IPS-20b (cell line): Measurements from ENCODE around the gene BRAP.
"Not testable (repeated sequence)": the region's sequence is repeated elsewhere in the genome, so short reads cannot be mapped to it uniquely, and the experiment has no call there.

Source experiments
- H3K27ac ChIP-seq: one replicate; pipeline ENCODE4 v1.5.1; 2013; ENCODE audit warnings: low read length
- H3K27me3 ChIP-seq: 2 replicates; pipeline ENCODE4 v1.6.1; 2013; ENCODE audit warnings: mild to moderate bottlenecking, low read length, inconsistent platforms; ENCODE audit not compliant: insufficient read depth
- H3K36me3 ChIP-seq: 2 replicates; pipeline ENCODE4 v1.6.1; 2013; ENCODE audit warnings: low read depth, mild to moderate bottlenecking, inconsistent platforms, low read length, moderate library complexity; ENCODE audit not compliant: insufficient read depth
- H3K4me1 ChIP-seq: 2 replicates; pipeline ENCODE4 v1.6.1; 2013; ENCODE audit warnings: mild to moderate bottlenecking, control low read depth, inconsistent platforms, low read length, moderate library complexity; ENCODE audit not compliant: insufficient read depth
- H3K4me3 ChIP-seq: 2 replicates; pipeline ENCODE4 v1.5.1; 2013; ENCODE audit warnings: mild to moderate bottlenecking, low read length, inconsistent platforms
- H3K9ac ChIP-seq: 2 replicates; pipeline ENCODE4 v1.6.1; 2013; ENCODE audit warnings: low read depth, mild to moderate bottlenecking, inconsistent platforms, low read length, moderate library complexity
- H3K9me3 ChIP-seq: 2 replicates; pipeline ENCODE4 v1.6.1; 2013; ENCODE audit warnings: mild to moderate bottlenecking, low read depth, low read length, inconsistent platforms; ENCODE audit not compliant: insufficient read depth

BRAP gene

DNA sequence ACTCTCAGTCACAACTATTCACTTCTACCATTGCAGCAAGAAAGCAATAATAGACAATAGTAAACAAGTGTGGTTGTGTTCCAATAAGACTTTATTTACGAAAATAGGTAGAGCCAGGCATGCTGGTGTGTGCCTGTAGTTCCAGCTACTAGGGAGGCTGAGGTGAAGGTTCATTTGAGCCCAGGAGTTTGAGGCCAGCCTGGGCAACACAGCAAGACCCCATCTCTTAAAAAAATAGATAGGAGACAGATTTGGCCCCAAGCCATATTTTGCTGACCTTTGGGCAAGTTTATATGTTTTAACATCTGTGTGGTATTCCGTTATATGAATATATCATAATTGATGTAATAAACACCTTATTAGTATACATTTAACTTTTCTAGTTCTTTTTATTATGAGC is 14.2 kb upstream of the BRAP start:
- no peak overlapping the region for H3K9ac ChIP-seq
- H3K36me3 ChIP-seq = peaks cover 40% of the 10 kb centered on the region
- no peak overlapping the region for H3K27ac ChIP-seq
- no peaks in the 10 kb centered on the region for H3K9me3 ChIP-seq
- no peaks in the 10 kb centered on the region for H3K27me3 ChIP-seq
- no peaks in the 10 kb centered on the region for H3K4me1 ChIP-seq
- H3K4me3 ChIP-seq = no peak overlapping the region

DNA sequence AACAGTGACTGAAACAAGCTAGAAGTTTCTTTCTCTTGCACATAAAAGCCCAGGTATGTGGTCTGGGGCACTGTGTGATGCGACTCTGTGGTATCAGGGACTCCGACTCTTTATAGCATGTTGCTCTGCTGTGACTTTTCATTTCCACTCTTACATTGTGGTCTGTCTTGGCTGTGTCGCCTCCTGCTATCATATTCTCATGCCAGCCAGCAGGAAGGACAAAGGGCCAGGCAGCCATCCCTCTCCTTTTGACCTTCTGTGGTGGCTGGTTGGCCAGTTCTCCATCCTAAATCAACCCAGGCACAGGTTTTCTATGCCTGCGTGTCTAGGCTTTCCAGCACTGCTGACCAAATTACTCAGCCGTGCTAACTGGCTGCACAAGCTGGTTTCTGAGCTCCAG is 8.1 kb upstream of the BRAP start:
- no peak overlapping the region for H3K27ac ChIP-seq
- peaks cover 27% of the 10 kb centered on the region for H3K36me3 ChIP-seq

DNA sequence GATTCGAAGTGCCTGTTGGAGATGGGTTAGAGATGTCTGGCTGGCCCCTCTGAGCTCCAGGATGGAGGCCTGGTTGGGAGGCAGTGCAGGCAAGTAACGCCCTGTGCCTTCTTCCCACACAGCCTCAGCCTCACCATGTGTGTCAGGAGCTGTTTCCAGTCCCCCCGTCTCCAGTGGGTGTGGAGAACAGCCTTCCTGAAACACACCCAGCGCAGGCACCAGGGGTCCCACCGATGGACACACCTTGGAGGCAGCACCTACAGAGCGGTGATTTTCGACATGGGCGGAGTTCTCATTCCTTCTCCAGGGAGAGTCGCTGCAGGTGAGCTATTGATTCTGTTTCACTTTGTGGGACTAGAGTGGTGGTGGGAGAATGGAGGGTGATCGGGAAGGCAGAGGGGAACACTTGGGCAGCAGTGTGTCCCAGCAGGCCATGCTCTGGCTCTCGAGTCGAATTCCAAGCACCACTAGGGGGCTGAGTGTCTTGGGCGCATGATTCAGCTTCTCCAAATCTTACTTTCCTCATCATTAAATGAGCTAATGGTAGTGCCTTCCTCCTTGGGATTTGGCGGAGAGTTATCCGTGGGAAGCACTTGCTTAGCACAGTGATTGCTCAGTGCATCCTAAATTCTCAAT is 6.9 kb upstream of the BRAP start:
- Histone ChIP-seq H3K27ac (no peak overlapping the region), H3K27me3 (no peaks in the 10 kb centered on the region), H3K4me1 (no peaks in the 10 kb centered on the region), H3K9me3 (no peaks in the 10 kb centered on the region), H3K4me3 (no peak overlapping the region), H3K9ac (no peak overlapping the region), H3K36me3 (peaks cover 27% of the 10 kb centered on the region)

More for the DNA sequence above, 8.1 kb upstream of the BRAP start:
- no peaks in the 10 kb centered on the region for H3K4me1 ChIP-seq
- H3K9me3 ChIP-seq = no peaks in the 10 kb centered on the region
- H3K4me3 ChIP-seq = no peak overlapping the region
- H3K27me3 ChIP-seq = no peaks in the 10 kb centered on the region
- H3K9ac ChIP-seq = no peak overlapping the region

DNA sequence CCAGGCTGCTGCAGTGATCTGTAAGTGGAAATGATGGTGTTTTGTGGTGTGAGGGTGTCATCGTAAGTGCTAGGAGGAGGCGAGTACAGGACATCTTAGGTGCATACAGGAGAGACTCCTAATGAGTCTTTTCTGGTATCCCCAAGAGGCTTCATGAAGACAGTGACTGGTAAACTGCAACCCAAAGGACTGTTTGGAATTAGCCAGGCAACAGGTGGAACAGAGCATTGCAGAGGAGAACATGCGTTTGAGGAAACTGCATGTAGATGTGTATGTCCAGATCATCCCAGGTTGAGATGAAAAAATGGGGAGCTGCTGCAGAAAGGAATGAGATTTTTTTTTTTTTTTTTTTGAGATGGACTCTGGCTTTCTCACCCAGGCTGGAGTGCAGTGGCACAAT is 5.5 kb upstream of the BRAP start:
- H3K4me3 ChIP-seq = no peak overlapping the region
- H3K4me1 ChIP-seq = no peaks in the 10 kb centered on the region
- peaks cover 27% of the 10 kb centered on the region for H3K36me3 ChIP-seq
- H3K9me3 ChIP-seq = no peaks in the 10 kb centered on the region
- H3K27me3 ChIP-seq = no peaks in the 10 kb centered on the region
- no peak overlapping the region for H3K9ac ChIP-seq
- H3K27ac ChIP-seq = no peak overlapping the region

DNA sequence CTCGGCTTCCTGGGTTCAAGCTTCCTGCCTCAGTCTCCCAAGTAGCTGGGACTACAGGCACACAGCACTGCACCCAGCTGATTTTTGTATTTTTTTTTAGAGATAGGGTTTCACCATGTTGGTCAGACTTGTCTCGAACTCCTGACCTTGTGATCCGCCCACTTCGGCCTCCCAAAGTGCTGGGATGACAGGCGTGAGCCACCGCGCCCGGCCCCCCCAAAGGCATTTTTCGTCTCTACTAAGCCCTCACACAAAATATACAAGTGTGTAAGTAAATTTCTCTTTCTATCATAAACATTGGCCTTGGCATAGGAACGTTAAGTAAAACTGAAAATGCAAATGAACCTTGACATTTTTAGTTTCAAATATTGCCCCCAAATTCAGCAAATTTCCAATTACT is 2.2 kb upstream of the BRAP start:
- H3K27me3 ChIP-seq = no peaks in the 10 kb centered on the region

DNA sequence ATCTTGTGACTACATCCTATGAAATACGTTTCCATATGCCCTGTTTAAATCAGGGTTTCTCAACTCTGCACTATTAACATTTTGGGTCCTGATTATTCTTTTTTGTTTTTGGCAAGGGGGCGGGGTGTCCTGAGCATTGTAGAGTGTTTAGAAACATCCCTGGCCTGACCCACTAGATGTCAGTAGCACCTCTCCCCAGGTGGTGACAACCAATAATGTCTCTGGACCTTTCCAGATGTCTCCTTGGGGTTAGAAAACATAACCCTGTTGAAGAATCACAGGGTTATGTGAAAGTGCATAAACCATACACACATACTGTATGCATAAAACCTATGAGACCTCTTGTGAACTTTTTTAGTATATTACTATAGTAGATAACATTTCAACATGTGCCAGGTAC is 1.5 kb upstream of the BRAP start:
- Histone ChIP-seq H3K9ac (no peak overlapping the region), H3K4me3 (peak overlapping the region; percentile 99; the same call in 1 of the 2 replicates), H3K27me3 (no peaks in the 10 kb centered on the region), H3K4me1 (peaks cover 3% of the 10 kb centered on the region; the same call in 1 of the 2 replicates), H3K36me3 (peaks cover 11% of the 10 kb centered on the region), H3K27ac (no peak overlapping the region), H3K9me3 (no peaks in the 10 kb centered on the region)

More for the DNA sequence above, 2.2 kb upstream of the BRAP start:
- H3K9ac ChIP-seq = no peak overlapping the region
- peaks cover 5% of the 10 kb centered on the region for H3K36me3 ChIP-seq
- H3K27ac ChIP-seq = no peak overlapping the region
- H3K9me3 ChIP-seq = no peaks in the 10 kb centered on the region
- no peak overlapping the region for H3K4me3 ChIP-seq
- H3K4me1 ChIP-seq = peaks cover 3% of the 10 kb centered on the region; the same call in 1 of the 2 replicates

DNA sequence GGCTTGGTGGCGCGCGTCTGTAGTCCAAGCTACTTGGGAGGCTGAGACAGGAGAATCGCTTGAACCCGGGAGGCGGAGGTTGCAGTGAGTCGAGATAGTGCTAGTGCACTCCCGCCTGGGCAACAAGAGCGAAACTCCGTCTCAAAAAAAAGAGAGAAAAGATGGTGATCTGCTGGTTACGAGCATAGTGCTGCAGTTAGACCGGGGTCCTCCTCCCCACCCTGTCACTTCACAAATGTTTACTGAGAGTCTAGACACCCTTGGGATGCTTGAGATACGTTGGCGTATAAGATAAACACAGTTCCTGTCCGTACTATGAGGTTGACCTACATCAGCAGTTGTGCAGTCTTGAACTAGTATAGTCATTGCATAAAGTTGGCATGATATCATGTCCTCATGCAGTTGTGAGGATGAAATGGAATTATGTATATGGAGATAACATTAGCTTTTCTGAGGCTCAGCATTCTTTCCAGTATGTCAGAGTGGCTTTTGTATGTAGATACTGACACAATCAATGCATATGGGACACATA is 884 bp upstream of the BRAP start:
- Histone ChIP-seq H3K4me3 (peak overlapping the region; percentile 99), H3K27me3 (no peaks in the 10 kb centered on the region), H3K36me3 (peaks cover 17% of the 10 kb centered on the region), H3K27ac (no peak overlapping the region), H3K4me1 (peaks cover 3% of the 10 kb centered on the region; the same call in 1 of the 2 replicates), H3K9ac (peak overlapping the region; percentile 94), H3K9me3 (no peaks in the 10 kb centered on the region)

DNA sequence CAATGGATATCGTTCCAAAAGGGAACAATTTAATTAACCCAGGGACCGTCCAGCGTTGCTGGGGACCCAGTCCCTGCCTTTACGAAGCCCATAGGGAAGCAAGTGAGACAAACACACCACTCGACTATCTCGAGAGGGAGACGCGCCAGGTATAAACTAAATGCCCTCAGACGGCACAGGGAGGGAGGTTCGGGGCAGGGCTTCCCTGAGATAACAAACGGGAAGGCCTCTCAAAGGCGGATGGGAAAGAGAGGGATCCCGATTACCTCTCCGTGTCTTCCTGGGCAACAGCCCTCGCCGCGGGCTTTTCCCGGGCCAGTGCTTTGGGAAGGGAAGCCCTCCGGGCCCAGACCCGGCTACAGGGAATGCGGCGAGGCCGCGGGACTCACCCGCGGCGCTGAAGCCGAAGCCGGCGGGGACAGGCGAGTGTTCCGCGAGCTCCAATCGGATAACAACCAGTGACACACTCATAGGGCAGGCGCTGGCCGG is 390 bp downstream of the BRAP start:
- Histone ChIP-seq H3K4me3 (peak overlapping the region; percentile 99), H3K36me3 (peaks cover 30% of the 10 kb centered on the region), H3K27ac (peak overlapping the region; percentile 72), H3K4me1 (peaks cover 3% of the 10 kb centered on the region; the same call in 1 of the 2 replicates), H3K9me3 (no peaks in the 10 kb centered on the region), H3K9ac (peak overlapping the region; percentile 94), H3K27me3 (no peaks in the 10 kb centered on the region)

DNA sequence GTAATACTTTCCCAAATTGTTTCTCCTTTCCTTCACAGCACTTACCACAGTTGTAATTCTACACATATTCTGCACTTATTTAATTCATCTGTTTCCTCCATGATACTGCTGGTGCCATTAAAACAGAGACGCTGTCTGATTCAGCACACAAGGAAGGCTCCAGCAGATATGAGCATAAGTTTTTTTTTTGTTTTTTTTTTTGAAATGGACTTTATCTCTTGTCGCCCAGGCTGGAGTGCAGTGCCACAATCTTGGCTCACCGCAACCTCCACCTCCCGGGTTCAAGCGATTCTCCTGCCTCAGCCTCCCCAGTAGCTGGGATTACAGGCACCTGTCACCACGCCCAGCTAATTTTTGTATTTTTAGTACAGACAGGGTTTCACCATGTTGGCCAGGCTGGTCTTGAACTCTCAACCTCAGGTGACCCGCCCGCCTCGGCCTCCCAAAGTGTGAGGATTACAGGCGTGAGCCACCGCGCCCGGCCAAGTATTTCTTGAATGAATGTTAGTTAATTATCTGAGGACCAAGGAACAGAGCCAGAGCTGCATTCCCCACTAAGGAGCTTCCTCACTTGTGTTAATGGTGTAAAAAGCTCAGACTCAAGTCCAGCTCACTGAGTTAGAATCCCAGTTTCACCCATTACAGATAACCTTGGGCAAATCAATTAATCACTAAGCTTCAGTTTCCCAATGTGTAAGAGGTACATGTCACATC is 1.1 kb downstream of the BRAP start:
- H3K9me3 ChIP-seq, H3K4me1 ChIP-seq, H3K27me3 ChIP-seq: not testable (repeated sequence)
- peak overlapping the region; percentile 99 for H3K4me3 ChIP-seq
- peaks cover 37% of the 10 kb centered on the region for H3K36me3 ChIP-seq
- H3K9ac ChIP-seq = peak overlapping the region; percentile 94; the same call in 1 of the 2 replicates
- peak overlapping the region; percentile 72 for H3K27ac ChIP-seq

DNA sequence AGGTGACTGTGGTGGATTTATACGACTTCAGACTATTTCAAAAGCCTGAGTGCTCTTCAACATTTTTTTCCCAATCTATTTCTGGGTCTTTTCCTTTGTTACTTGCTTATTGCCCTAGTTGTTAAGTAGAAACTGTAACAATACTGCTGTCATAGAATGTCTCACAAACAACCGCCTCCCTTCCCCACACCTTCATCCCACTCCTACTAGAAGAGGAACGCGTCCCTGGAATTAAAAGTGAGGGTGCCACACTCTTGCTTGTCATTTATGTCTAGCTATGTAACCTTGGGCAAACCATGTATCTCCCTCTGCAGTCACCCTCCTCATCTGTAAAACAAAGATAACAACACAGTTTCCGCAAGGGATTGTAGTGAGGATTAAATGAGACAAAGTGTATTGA is 8.6 kb downstream of the BRAP start:
- no peak overlapping the region for H3K4me3 ChIP-seq
- no peak overlapping the region for H3K9ac ChIP-seq
- peaks cover 89% of the 10 kb centered on the region for H3K36me3 ChIP-seq
- no peaks in the 10 kb centered on the region for H3K4me1 ChIP-seq
- H3K9me3 ChIP-seq = no peaks in the 10 kb centered on the region
- no peak overlapping the region for H3K27ac ChIP-seq
- no peaks in the 10 kb centered on the region for H3K27me3 ChIP-seq

DNA sequence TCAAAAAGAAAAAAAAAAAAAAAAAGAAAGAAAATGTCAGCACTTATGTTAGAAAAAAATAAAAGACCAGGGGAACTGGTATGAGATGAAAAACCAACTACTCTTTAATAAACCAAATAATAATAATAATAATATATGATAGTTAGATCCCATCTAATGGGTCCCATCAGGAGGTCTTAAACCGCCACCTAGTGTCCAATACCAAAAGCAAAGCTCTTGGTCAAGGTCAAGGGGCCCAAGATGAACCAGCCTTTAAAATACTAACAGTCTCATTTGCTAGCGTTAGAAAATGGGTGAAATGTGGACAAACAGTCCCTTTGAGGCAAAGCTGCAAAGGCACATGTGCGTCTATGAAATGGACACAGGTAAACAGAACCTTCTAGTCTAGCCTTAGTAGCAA is 12.3 kb downstream of the BRAP start:
- H3K4me1 ChIP-seq = no peaks in the 10 kb centered on the region
- H3K27ac ChIP-seq = no peak overlapping the region
- H3K9ac ChIP-seq = no peak overlapping the region
- H3K36me3 ChIP-seq = peaks cover 86% of the 10 kb centered on the region
- no peaks in the 10 kb centered on the region for H3K9me3 ChIP-seq
- H3K27me3 ChIP-seq = no peaks in the 10 kb centered on the region
- no peak overlapping the region for H3K4me3 ChIP-seq
